ENCODE measurements around the gene SERPINE3. TPM values are rescaled to one million over a fixed set of nuclear protein-coding genes. Genes with fewer than 3 reads are reported as not detected.

SERPINE3 gene
- total and polyA plus RNA-seq, 2 donors (not counting 1 experiment from before 2014, with no cell fraction given) = not detected

- no peak overlapping the region for H2AFZ ChIP-seq (ENCODE audit: low read length)
- TF ChIP-seq EZH2 (IDR thresholded peaks at IDR 0.05; ENCODE audit: low read length, missing control alignments) = no peak
- TF ChIP-seq CTCF (conservative IDR thresholded peaks at IDR 0.05 in 1 of 2, IDR thresholded peaks at IDR 0.05 in 1 of 2; ENCODE audit: low read depth in 1 of 2, low read length in 2 of 2) = no peak
- H3K36me3 ChIP-seq (ENCODE audit: control insufficient read depth, insufficient read depth, low read length) = no peaks in the 10 kb centered on the region
- H3K9me3 ChIP-seq (ENCODE audit: control insufficient read depth, insufficient read depth, low read depth, low read length) = no peaks in the 10 kb centered on the region
- H4K20me1 ChIP-seq (ENCODE audit: control insufficient read depth, extremely low read depth, insufficient read depth, low read length) = no peaks in the 10 kb centered on the region
- no peak overlapping the region for H3K27ac ChIP-seq (ENCODE audit: insufficient read depth, low read length)
- H3K9ac ChIP-seq (ENCODE audit: insufficient read depth, low read length) = no peak overlapping the region
- H3K4me2 ChIP-seq (ENCODE audit: extremely low read depth, insufficient read depth, low read length) = no peak overlapping the region
- peak; percentile 39 to 74 for DNase-seq (ENCODE audit: low read depth in 2 of 2)
- H3K4me3 ChIP-seq (replicated peaks in 1 of 4; ENCODE audit: control extremely low read depth in 1 of 4, insufficient read depth in 1 of 4, low read depth in 3 of 4, low read length in 4 of 4) = no peak overlapping the region
- H3K4me1 ChIP-seq (ENCODE audit: control insufficient read depth, extremely low read depth, insufficient read depth, low read length) = no peaks in the 10 kb centered on the region
- H3K79me2 ChIP-seq (ENCODE audit: control insufficient read depth, insufficient read depth, low read length) = no peaks in the 10 kb centered on the region
- H3K27me3 ChIP-seq (ENCODE audit: control insufficient read depth, insufficient read depth, low read length) = no peaks in the 10 kb centered on the region
Observed at GRCh38 chr13:51342706-51343105, 3.2 kb downstream of the SERPINE3 start.

DNA sequence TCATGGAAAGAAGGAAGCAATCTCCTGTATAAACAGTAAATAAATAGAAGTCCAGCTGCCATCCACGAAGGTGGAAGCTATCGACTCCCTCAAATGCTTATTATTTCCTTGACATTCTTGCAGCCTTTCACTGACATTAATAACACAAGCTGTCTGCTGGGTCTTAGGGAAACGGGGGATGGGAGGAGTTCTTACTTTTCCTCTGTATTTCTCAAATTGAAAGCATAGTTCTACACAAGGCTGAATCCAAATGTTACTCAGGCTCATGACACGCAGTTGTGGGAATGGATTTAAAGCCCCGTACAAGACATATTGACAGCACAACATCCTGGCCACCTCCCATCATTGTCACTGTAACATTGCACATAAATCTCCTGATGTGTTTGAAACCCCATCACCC is 4.0 kb downstream of the SERPINE3 start:
- no peak overlapping the region for H3K4me2 ChIP-seq (ENCODE audit: extremely low read depth, insufficient read depth, low read length)
- H3K27ac ChIP-seq (ENCODE audit: insufficient read depth, low read length) = no peak overlapping the region
- TF ChIP-seq EZH2 (IDR thresholded peaks at IDR 0.05; ENCODE audit: low read length, missing control alignments) (no peak), CTCF (conservative IDR thresholded peaks at IDR 0.05 in 1 of 2, IDR thresholded peaks at IDR 0.05 in 1 of 2; ENCODE audit: low read depth in 1 of 2, low read length in 2 of 2) (no peak)
- no peak overlapping the region for H3K4me3 ChIP-seq (replicated peaks in 1 of 4; ENCODE audit: control extremely low read depth in 1 of 4, insufficient read depth in 1 of 4, low read depth in 3 of 4, low read length in 4 of 4)
- no peak for DNase-seq (ENCODE audit: low read depth in 2 of 2)
- no peaks in the 10 kb centered on the region for H4K20me1 ChIP-seq (ENCODE audit: control insufficient read depth, extremely low read depth, insufficient read depth, low read length)
- H3K79me2 ChIP-seq (ENCODE audit: control insufficient read depth, insufficient read depth, low read length) = no peaks in the 10 kb centered on the region
- no peaks in the 10 kb centered on the region for H3K36me3 ChIP-seq (ENCODE audit: control insufficient read depth, insufficient read depth, low read length)
- H3K27me3 ChIP-seq (ENCODE audit: control insufficient read depth, insufficient read depth, low read length) = no peaks in the 10 kb centered on the region
- H3K9ac ChIP-seq (ENCODE audit: insufficient read depth, low read length) = no peak overlapping the region
- H3K4me1 ChIP-seq (ENCODE audit: control insufficient read depth, extremely low read depth, insufficient read depth, low read length) = no peaks in the 10 kb centered on the region
- H3K9me3 ChIP-seq (ENCODE audit: control insufficient read depth, insufficient read depth, low read depth, low read length) = no peaks in the 10 kb centered on the region
- no peak overlapping the region for H2AFZ ChIP-seq (ENCODE audit: low read length)

- H3K9ac ChIP-seq (ENCODE audit: insufficient read depth, low read length) = no peak overlapping the region
- no peaks in the 10 kb centered on the region for H3K4me1 ChIP-seq (ENCODE audit: control insufficient read depth, extremely low read depth, insufficient read depth, low read length)
- no peak for TF ChIP-seq CTCF (conservative IDR thresholded peaks at IDR 0.05 in 1 of 2, IDR thresholded peaks at IDR 0.05 in 1 of 2; ENCODE audit: low read depth in 1 of 2, low read length in 2 of 2)
- no peak for TF ChIP-seq EZH2 (IDR thresholded peaks at IDR 0.05; ENCODE audit: low read length, missing control alignments)
- no peaks in the 10 kb centered on the region for H3K9me3 ChIP-seq (ENCODE audit: control insufficient read depth, insufficient read depth, low read depth, low read length)
- no peaks in the 10 kb centered on the region for H3K27me3 ChIP-seq (ENCODE audit: control insufficient read depth, insufficient read depth, low read length)
- DNase-seq (ENCODE audit: low read depth in 2 of 2) = no peak
- H3K36me3 ChIP-seq (ENCODE audit: control insufficient read depth, insufficient read depth, low read length) = peaks cover 2% of the 10 kb centered on the region
- H2AFZ ChIP-seq (ENCODE audit: low read length) = no peak overlapping the region
- no peaks in the 10 kb centered on the region for H3K79me2 ChIP-seq (ENCODE audit: control insufficient read depth, insufficient read depth, low read length)
- H3K4me3 ChIP-seq (replicated peaks in 1 of 4; ENCODE audit: control extremely low read depth in 1 of 4, insufficient read depth in 1 of 4, low read depth in 3 of 4, low read length in 4 of 4) = no peak overlapping the region
- H4K20me1 ChIP-seq (ENCODE audit: control insufficient read depth, extremely low read depth, insufficient read depth, low read length) = no peaks in the 10 kb centered on the region
- no peak overlapping the region for H3K4me2 ChIP-seq (ENCODE audit: extremely low read depth, insufficient read depth, low read length)
- H3K27ac ChIP-seq (ENCODE audit: insufficient read depth, low read length) = no peak overlapping the region
Observed at GRCh38 chr13:51346397-51346796, 6.9 kb downstream of the SERPINE3 start.
